SKM-1 (cell line): ENCODE measurements around the gene RNF115.
"Not testable (repeated sequence)": the region's sequence is repeated elsewhere in the genome, so short reads cannot be mapped to it uniquely, and the experiment has no call there.

ENCODE experiments used
- DNase-seq: peaks from one replicate; lab custom pipeline; 2025; ENCODE audit not compliant: unreplicated experiment; lab: John Stamatoyannopoulos, UW

The RNF115 gene

DNA sequence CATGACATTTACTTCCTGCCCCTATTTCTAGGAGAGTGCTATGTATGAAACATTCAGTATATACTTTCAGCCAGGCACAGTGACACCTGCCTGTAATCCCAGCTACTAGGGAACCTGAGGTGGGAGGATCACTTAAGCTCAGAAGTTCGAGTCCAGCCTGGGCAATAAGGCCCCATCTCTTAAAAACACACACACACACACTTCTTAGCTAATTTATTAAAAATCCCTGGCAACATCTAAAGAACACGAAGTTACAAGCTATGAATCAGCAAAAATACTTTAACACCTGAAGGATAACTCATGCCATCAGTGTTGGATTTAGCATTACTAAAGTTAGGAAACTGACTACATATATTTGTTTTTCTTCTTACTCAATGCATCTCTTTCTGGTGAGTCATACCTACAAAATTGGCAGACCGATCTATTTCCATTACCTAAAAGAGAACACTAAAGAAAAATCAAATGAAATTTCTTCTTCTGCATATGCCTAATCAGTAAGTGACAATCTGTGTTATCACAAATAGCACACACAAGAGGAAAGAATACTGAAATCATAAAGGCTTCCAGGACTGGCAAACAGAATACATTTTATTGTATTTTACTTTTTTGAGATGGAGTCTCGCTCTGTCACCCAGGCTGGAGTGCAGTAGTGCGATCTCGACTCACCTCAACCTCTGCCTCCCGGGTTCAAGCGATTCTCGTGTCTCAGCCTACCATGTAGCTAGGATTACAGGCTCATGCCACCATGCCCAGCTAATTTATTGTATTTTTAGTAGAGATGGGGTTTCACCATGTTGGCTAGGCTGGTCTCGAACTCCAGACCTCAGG, 41.4 kb downstream of the RNF115 start:
- no peak for DNase-seq

DNA sequence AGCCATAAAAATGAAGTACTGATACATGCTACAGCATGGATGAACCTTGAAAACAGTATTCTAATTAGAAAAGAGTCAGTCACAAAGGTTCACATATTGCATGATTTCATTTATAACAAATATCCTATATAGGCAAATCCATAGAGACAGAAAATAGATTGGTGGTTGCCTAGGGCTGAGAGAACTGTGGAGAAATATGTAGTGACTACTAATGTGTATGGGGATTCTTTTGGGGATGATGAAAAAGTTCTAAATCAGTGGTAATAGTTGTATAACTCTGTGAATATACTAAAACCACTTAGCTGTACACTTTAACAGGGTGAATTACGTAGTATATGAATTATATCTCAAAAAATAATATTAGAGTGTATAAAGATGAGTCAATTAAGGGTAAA, 45.8 kb downstream of the RNF115 start:
- DNase-seq, result no peak

DNA sequence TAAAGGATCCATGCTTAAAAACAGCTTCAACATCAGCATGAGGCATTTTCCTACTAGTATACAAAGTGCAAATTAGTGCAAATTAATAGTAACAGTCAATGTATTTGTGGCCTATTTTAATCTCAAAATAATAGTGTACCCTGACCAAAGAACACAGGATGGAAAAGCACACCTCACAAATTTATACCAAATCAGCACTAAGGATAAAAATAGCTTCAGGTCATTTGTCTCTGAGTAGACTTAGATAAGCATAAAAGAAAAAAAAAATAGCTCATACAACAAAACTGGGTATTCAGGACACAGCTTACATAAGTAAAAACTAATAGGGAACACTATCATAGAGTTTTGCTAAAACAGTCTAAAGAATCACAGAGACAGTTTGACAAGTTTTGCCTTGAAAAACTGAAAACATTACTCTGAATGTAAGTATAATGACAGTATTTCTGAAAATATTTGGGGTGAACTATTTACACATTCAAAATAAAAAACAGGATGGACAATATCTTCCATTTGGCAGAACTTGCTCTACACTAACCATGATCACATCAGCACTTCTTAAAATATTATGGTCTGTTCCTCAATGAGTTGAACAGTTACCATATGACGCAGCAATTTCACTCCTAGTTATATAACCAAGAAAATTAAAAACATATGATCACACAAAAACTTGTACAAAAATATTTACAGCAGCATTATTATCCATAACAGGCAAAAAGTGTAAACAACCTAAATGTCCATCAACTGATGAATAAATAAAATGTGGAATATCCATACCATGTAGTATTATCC, 46.3 kb downstream of the RNF115 start:
- no peak for DNase-seq

DNA sequence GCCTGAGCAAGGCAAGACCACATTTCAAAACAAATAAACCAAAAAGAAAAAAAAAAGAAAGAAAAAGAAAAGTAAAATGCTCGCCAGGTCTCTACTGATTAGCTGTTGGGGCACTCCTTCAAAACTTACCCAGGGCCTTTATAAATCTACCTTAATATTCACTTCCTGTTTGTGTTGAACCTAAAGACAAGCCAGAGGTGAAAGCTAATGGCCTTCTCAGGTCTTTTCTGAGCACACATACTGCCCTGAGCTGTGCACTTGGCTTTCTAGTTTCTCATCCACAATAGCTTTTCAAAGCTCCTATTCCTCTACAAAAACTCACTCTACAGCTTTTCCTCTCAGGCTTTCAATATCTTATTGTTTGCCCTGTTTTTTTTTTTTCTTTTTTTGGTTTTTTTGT, 50.5 kb downstream of the RNF115 start:
- DNase-seq, result no peak

DNA sequence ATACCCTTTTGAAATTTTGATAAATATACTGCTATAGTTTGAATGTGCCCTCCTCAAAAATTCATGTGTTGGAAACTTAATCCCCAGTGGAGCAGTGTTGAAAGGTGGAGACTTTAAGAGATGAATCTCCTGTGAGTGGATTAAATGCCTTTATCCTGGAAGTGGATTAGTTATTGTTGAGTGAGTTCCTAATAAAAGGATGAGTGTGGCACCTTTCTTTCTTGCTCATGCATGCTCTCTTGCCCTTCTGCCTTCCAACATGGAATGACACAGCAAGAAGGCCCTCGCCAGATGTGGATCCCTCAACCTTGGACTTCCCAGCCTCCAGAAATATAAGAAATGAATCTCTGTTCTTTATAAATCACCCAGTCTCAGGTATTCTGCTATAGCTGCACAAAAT, 52.8 kb downstream of the RNF115 start:
- DNase-seq, result no peak

DNA sequence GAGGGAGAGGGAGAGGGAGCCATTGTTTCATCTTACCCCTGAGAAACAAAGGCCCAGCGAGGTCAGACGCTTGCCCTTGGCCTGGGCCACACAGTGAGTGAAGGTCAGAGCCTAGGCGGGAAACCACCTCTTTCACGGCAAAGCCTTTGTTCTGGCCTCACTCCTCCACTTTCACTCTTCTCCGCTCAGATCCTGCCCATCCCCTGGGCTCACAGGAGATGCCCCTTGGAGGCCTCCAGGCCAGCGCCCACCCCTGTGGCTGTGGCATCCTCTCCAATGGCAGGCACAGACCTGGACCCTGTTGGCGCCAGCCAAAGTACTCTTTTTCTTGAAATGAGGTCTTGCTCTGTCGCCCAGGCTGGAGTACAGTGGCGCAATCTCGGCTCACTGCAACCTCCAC, 55.9 kb downstream of the RNF115 start:
- DNase-seq, result not testable (repeated sequence)

DNA sequence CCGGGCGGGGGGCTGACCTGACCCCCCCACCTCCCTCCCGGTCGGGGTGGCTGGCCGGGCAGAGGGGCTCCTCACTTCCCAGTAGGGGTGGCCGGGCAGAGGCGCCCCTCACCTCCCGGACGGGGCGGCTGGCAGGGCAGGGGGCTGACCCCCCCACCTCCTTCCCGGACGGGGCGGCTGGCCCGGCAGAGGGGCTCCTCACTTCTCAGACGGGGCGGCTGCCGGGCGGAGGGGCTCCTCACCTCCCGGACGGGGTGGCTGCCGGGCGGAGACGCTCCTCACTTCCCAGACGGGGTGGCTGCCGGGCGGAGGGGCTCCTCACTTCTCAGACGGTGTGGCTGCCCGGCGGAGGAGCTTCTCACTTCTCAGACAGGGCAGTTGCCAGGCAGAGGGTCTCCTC, 57.0 kb downstream of the RNF115 start:
- not testable (repeated sequence) for DNase-seq

DNA sequence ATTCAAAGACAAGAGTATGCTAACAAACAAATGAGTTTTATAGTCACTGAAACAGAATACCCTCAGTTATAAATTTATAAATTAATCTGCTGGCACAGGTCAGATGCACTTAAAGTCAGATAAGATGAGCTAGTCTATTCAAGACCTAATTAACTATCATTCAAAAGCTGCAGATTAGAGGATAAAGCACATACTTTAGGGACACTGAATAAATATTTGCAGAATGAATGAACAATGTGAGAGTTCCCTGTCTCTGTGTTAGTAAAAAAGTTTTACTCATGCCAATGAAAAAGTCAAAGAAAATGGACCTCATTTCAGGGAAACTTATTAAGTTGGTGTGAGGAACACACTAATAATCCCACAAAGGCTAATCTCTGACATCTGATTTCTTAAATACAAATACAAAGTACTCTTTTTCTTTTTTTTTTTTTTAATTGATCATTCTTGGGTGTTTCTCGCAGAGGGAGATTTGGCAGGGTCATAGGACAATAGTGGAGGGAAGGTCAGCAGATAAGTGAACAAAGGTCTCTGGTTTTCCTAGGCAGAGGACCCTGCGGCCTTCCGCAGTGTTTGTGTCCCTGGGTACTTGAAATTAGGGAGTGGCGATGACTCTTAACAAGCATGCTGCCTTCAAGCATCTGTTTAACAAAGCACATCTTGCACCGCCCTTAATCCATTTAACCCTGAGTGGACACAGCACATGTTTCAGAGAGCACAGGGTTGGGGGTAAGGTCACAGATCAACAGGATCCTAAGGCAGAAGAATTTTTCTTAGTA, 58.1 kb downstream of the RNF115 start:
- DNase-seq, result not testable (repeated sequence)

DNA sequence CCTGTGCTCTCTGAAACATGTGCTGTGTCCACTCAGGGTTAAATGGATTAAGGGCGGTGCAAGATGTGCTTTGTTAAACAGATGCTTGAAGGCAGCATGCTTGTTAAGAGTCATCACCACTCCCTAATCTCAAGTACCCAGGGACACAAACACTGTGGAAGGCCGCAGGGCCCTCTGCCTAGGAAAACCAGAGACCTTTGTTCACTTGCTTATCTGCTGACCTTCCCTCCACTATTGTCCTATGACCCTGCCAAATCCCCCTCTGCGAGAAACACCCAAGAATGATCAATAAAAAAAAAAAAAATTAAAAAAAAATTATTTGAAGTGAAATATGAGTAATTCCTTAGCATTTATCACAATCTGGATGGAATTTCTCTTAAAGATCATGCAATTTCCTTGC, 58.8 kb downstream of the RNF115 start:
- DNase-seq, result not testable (repeated sequence)

DNA sequence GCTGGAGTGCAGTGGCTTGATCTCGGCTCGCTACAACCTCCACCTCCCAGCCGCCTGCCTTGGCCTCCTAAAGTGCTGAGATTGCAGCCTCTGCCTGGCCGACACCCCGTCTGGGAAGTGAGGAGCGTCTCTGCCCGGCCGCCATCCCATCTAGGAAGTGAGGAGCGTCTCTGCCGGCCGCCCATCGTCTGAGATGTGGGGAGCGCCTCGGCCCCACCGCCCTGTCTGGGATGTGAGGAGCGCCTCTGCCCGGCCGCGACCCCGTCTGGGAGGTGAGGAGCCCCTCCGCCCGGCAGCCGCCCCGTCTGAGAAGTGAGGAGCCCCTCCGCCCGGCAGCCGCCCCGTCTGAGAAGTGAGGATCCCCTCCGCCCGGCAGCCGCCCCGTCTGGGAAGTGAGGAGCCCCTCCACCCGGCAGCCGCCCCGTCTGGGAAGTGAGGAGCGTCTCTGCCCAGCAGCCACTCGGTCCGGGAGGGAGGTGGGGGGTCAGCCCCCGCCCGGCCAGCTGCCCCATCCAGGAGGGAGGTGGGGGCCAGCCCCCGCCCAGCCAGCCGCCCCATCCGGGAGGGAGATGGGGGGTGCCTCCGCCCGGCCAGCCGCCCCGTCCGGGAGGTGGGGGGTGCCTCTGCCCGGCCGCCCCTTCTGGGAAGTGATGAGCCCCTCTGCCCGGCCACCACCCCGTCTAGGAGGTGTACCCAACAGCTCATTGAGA, 59.5 kb downstream of the RNF115 start:
- not testable (repeated sequence) for DNase-seq

DNA sequence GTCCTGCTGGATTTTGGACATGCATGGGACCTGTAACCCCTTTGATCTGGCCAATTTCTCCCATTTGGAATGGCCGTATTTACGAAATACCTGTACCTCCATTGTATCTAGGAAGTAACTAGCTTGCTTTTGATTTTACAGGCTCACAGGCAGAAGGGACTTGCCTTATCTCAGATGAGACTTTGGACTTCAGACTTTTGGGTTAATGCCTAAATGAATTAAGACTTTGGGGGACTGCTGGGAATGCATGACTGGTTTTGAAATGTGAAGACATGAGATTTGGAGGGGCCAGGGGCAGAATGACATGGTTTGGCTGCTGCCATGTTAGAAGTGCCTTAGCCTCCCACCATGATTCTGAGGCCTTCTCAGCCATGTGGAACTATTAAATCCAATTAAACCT, 61.9 kb downstream of the RNF115 start:
- not testable (repeated sequence) for DNase-seq

DNA sequence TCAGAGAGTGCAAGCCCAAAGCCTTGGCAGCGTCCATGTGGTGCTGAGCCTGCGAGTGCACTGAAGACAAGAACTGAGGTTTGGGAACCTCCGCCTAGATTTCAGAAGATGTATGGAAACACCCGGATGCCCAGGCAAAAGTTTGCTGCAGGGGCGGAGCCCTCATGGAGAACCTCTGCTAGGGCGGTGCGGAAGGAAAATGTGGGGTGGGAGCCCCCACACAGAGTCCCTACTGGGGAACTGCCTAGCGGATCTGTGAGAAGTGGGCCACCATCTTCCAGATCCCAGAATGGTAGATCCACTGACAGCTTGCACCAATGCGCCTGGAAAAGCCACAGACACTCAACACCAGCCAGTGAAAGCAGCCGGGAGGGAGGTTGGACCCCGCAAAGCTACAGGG, 62.4 kb downstream of the RNF115 start:
- DNase-seq, result not testable (repeated sequence)

DNA sequence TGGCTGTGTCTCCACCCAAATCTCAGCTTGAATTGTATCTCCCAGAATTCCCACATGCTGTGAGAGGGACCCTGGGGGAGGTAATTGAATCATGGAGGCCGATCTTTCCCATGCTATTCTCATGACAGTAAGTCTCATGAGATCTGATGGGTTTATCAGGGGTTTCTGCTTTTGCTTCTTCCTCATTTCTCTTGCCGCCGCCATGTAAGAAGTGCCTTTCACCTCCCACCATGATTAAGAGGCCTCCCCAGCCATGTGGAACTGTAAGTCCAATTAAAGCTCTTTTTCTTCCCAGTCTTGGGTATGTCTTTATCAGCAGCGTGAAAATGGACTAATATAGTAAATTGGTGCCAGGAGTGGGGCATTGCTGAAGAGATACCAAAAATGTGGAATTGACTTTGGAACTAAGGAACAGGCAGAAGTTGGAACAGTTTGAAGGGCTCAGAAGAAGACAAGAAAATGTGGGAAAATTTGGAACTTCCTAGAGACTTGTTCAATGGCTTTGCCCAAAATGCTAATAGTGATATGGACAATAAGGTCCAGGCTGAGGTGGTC, 63.4 kb downstream of the RNF115 start:
- not testable (repeated sequence) for DNase-seq

DNA sequence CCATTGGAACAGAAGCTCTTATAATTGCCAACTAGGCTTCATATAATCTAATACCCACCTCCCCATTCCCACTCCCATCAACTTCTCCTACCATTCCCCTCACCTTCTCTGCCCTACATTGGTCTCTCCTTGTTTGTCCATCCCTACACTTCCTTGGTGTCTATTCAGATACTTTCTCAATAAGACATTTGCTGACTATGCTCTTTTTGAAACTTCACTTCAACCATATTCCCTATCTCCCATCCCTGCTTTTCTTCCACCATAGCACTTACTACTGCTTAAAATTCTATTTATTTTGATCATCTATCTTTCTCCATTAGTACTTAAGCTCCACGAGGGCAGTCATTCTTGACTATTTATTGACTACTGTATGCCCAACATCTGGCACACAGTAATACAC, 64.2 kb downstream of the RNF115 start:
- no peak for DNase-seq

DNA sequence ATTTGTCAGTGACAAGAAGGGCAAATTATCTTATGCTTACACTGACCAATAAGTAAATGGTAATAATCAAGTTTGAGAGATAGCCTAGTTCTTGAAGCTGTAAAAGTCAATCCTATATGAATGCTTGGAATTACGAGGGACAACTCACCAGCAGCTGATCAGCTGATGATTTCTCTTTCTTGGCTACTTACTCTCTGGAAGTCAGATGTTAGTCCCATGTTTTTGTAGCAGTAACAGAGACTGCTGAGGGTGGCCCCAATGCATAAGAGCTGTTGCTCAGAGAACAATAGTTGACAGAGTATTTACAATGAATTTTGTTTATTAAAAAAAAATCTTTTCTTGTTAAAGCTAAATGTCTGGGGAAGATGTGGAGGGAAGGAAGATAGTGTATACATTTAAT, 65.3 kb downstream of the RNF115 start:
- DNase-seq, result no peak

DNA sequence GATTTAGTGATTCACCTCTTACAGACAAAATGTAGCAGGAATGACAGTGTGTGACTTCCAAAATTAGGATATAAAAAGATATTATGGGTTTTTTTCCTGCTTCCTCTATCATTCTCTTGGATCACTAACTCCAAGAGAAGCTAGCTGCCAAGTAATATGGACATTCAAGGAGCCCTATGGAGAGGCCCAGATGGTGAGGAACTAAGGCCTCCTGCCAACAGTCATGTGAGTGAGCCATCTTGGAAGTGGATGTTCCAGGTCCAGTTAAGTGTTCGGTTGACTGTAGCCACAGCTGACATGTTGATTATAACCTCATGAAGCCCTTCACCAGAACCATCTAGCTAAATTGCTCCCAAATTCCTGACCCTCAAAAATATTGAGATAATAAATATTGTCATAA, 65.8 kb downstream of the RNF115 start:
- DNase-seq, result no peak

DNA sequence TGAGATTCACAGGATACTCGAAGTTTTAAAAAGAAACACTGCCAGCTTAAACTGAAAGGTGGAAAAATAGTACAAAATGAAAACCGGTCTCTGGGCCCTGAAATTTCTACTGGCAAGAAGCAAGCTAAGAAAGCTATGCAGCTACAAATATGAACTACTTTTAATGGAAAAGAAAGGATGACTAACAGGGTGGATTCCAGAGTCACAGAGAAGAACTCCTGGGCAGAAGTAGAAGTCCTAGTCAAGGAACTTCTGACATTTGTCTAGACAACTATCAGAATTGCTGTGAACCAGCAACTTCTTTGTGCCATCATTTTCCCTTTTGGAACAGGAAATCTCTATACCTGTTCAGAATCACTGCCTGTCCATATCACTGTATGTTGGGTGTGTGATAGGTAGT, 66.5 kb downstream of the RNF115 start:
- no peak for DNase-seq

DNA sequence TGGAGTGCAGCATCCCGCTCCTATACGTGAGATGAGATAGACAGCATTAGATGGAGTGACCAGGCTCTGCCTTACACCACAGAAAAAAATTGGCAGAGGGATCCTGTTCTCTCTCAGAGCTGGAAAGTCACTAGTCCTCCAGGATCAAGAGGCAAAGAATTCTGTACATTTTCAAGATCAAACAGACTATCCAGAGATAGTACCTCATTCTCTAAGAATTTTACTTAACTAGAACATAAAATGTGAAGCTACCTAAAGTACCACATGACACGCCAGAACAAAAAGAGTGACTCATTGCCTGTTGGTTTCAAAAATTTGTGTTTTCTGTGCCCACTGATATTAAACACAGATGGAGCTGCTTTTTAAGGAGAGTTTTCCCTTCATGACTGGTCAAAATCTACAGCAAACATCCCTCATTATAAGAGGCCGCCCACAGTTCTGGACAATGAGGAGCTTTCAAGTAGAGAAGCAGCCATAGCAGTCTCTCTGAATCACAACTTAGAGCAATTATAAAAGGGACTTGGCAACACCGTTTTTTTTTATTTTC, 72.3 kb downstream of the RNF115 start:
- no peak for DNase-seq

DNA sequence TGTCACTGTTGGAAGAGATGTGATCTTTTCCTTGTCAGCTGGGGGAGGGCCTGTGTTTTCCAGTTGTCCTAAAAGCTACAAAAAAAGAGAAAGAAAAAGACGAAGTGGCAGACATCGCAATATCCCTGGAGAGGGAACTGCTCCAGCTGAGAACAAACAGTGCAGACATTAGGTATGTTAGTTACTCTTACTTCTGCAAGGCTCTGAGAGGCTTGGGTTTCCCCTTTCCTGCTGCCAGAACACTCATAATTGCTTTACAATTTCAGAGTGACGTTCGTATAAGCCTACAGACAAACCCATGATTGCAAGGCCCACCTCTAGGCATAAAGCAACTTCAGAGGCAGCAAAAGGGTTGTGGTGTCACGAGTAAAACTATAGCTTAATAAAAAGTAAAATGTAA, 73.5 kb downstream of the RNF115 start:
- DNase-seq, result no peak
